K562 (cell line): ENCODE results near the gene ARPC2. TPM values are rescaled to one million over a fixed set of nuclear protein-coding genes. Genes with fewer than 3 reads are reported as not detected.

Experiments used
- ATF3 ChIP-seq, 2 experiments: fragments of 450-650 bp in 1 of 2; sonication (generic) in 1 of 2; formaldehyde crosslinking in 1 of 2; IDR thresholded peaks in 1 of 2; conservative IDR thresholded peaks in 1 of 2; 2 replicates each; pipeline versions ENCODE4 v1.6.1 to v1.8.1; 2016 to 2023; ENCODE audit warnings: mild to moderate bottlenecking in 2 of 2, moderate library complexity in 2 of 2, inconsistent platforms in 1 of 2, missing genetic modification reagents in 1 of 2
- ATF4 ChIP-seq: fragments of 450-650 bp; formaldehyde crosslinking; IDR thresholded peaks from 2 replicates; pipeline ENCODE4 v1.4.0; 2022; ENCODE audit warnings: mild to moderate bottlenecking, moderate library complexity
- CBFB ChIP-seq: sonication (generic); formaldehyde crosslinking; IDR thresholded peaks from 2 replicates; pipeline ENCODE4 v1.4.0; 2020; ENCODE audit warnings: mild to moderate bottlenecking, missing genetic modification reagents
- CBX2 ChIP-seq: fragments of 200-600 bp; sonication (generic); IDR thresholded peaks from one replicate; pipeline ENCODE4 v1.6.1; 2012; ENCODE audit warnings: mild to moderate bottlenecking, low read length, inconsistent platforms; ENCODE audit not compliant: insufficient read depth, poor library complexity, severe bottlenecking
- FOS ChIP-seq: IDR thresholded peaks from 3 replicates; pipeline ENCODE4 v1.6.1; 2011; ENCODE audit not compliant: insufficient read length; ENCODE audit errors: extremely low read depth
- GATAD2B ChIP-seq: fragments of 450-650 bp; IDR thresholded peaks from 2 replicates; pipeline ENCODE4 v1.6.1; 2017; ENCODE audit warnings: mild to moderate bottlenecking, borderline replicate concordance
- HNRNPLL ChIP-seq: fragments of 200-400 bp; formaldehyde crosslinking; IDR thresholded peaks from 2 replicates; pipeline ENCODE4 v1.6.1; 2017; ENCODE audit warnings: low read length, low read depth, mild to moderate bottlenecking; ENCODE audit not compliant: poor library complexity, severe bottlenecking
- HNRNPUL1 ChIP-seq: fragments of 200-400 bp; formaldehyde crosslinking; IDR thresholded peaks from 2 replicates; pipeline ENCODE4 v1.6.1; 2017; ENCODE audit warnings: low read length
- KDM5B ChIP-seq: fragments of 200-600 bp; sonication (generic); IDR thresholded peaks from 2 replicates; pipeline ENCODE4 v1.6.1; 2012; ENCODE audit warnings: low read depth, mild to moderate bottlenecking, moderate library complexity, low read length, control low read depth, inconsistent platforms; ENCODE audit not compliant: insufficient replicate concordance
- MTA3 ChIP-seq: fragments of 450-650 bp; formaldehyde crosslinking; IDR thresholded peaks from 2 replicates; pipeline ENCODE4 v1.6.1; 2017; ENCODE audit warnings: mild to moderate bottlenecking, borderline replicate concordance
- PHF20 ChIP-seq: fragments of 450-650 bp; IDR thresholded peaks from 2 replicates; pipeline ENCODE4 v1.6.1; 2018; ENCODE audit not compliant: partially characterized antibody
- RNF219 ChIP-seq: fragments of 250-450 bp; sonication (Bioruptor Pico); IDR thresholded peaks from 2 replicates; pipeline ENCODE4 v1.5.0; 2022; ENCODE audit warnings: mild to moderate bottlenecking
- RUNX1 ChIP-seq: sonication (generic); IDR thresholded peaks from 2 replicates; pipeline ENCODE4 v1.6.1; 2016; ENCODE audit warnings: antibody characterized with exemption, low read depth
- SAFB ChIP-seq: fragments of 200-400 bp; formaldehyde crosslinking; IDR thresholded peaks from 2 replicates; pipeline ENCODE4 v1.6.1; 2017; ENCODE audit warnings: low read depth, low read length, borderline replicate concordance
- ZNF584 ChIP-seq: fragments of 200-800 bp; sonication (Bioruptor generic); IDR thresholded peaks from 2 replicates; pipeline ENCODE4 v1.6.1; 2016; ENCODE audit warnings: low read depth, mild to moderate bottlenecking, missing genetic modification characterization, missing compliant biosample characterization
- polyA plus RNA-seq, 8 experiments: library from polyadenylated mRNA; depleted of rRNA in 4 of 8; stranded (reverse) in 5 of 8; unstranded in 3 of 8; fragments of >200 nt; fragmentation: Nextera tagmentation in 2 of 8; fragmentation: Illumina TruSeq in 1 of 8; extraction: Ambion mirVana in 2 of 8; extraction: Trizol in 1 of 8; gene quantifications; 2 replicates each; pipeline versions ENCODE4 v1.2.1 to v1.2.3, GENCODE V29; 2011 to 2014; ENCODE audit warnings: inconsistent platforms in 1 of 8, missing spikeins in 1 of 8
- total RNA-seq, 7 experiments: library from RNA; depleted of rRNA in 6 of 7; stranded (reverse); fragments of >200 nt in 6 of 7; fragmentation: Illumina TruSeq in 2 of 7; extraction: Trizol in 2 of 7; gene quantifications; 2 replicates each; pipeline versions ENCODE4 v1.2.1 to v1.2.3, GENCODE V29; 2011 to 2021; ENCODE audit warnings: low replicate concordance in 1 of 7

The ARPC2 gene
- total and polyA plus RNA-seq, 9 of the 15 experiments (the other 6 are each of a cell fraction or from before 2014, with no cell fraction given): 81.9 to 187 (median 103) TPM

- TF ChIP-seq RNF219 (CRISPR knock-in tag) (no peak), SAFB (no peak), ATF4 (CRISPR knock-in tag) (0 out of 2 replicates have a peak, but pooled peaks have one; percentile 27), PHF20 (no peak), RUNX1 (no peak), GATAD2B (no peak), ATF3 (IDR thresholded peaks at IDR 0.05) (no peak), ATF3 (CRISPR knock-in tag; conservative IDR thresholded peaks at IDR 0.05) (no peak), HNRNPUL1 (no peak), FOS (peak; percentile 96), KDM5B (peak; percentile 65), HNRNPLL (peak; percentile 51), ZNF584 (CRISPR knock-in tag) (peak; percentile 78), CBX2 (no peak), CBFB (CRISPR knock-in tag) (no peak), MTA3 (0 out of 2 replicates have a peak, but pooled peaks have one; percentile 16)
Observed at GRCh38 chr2:218269900-218270720, 53.1 kb downstream of the ARPC2 start, which contains the start of the genes AAMP and PNKD (continued).
